CD4-positive, alpha-beta T cell treated with Interleukin-10 for 1 hour (primary cell): ENCODE measurements around the gene RPS26.
"Not testable (repeated sequence)": the region's sequence is repeated elsewhere in the genome, so short reads cannot be mapped to it uniquely, and the experiment has no call there.

ENCODE experiments used
- DNase-seq: peaks from one replicate; pipeline ENCODE4 v3.0.0-alpha.2; 2020

The RPS26 gene

GRCh38 chr12:56041552-56042429 lies at the start of gene RPS26:
TSS of gene RPS26 (plus strand) at chr12:56041918. CDS start at chr12:56042167, 249 bp downstream.
- DNase-seq: peak; percentile 98

DNA sequence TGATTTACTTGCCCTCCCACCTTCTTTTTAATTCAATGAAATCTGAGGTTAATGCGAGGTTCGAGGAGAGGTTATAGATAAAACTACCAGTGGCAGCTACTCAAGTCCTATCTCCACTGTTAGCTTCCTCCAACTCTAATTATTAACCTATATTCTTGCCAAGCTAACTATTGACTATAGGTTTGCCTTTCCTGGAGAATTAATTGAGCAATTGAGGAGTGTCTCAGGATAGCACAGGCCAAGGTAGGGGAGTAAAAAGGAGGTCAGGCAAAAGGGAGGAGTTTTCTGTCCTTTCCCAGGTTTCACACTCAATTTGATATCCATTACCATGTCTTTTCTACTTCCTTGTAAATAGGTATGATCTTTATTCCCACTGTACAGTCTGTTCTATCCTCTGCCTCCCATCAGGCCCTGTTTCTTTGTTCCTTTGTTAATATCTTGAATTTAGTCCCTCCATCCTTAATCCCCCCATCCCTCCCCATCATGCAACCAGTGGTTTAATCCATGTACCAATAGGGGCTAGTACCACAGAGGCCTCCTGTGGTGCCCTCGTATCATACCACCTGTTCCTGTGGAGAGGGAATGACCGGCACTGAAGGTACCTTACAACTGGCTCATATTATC lies 48.4 kb upstream of the RPS26 start:
- DNase-seq: no peak

DNA sequence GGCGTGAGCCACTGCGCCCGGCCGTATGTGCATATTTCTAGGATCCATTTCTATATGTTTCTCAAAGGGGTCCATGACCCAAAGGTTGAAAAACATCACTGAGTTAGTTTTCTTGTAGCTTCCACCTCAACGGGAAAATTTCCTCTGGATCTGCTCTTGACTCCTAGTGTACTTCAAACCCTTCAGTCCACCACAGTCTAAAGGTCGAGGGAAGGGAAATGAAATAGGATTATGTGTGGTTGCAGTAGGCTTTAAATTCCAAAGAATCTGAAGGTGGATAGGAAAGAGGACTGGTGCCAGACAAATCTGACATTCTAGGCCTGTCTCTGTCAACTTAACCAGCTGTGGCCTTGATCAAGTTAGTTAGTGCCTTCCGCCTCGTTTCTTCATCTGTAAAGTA lies 46.4 kb upstream of the RPS26 start:
- no peak for DNase-seq

GRCh38 chr12:55996201-55996714 lies 45.5 kb upstream of the RPS26 start:
- DNase-seq: peak; percentile 85

DNA sequence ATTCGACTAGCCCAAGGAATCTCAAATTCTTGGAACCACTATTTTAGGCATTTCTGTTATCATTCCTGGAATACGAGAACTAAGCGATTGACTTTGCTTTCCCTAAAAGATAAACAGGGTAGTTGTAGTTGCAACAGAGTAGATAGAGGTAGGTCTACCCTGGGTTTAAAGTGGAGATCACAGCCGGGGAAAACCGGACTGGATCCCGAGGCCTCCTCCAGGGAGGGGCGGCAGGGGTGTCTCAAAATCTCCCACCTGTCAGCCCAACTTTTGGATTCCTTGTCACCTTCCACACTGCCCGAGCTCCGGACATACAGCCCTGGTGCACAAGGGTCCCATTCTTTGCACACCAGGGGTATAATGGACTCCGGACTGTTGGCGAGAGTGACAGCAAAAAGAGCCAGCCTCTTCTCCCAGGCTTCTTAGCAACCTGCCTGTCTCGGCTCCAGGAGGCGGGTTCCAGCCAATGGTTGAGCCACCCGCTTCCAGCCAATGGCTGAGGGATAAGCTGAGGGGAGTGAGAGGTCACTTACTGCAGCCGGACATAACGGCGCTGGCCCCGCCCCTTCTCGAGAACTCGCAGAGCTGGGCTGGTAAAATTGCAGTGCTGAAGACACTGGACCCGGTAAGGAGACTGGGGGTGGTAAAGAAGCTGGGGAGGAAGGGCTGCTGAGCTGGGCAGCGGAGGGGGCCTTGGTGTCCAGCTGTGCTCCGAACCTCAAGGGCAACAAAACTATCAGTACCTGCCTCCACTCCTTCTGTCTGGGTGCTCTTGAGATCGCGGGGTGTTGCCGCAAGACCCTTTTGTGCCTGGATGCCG lies 44.8 kb upstream of the RPS26 start, which contains the start of gene SUOX:
TSS of gene SUOX (plus strand) at position 562 of the 820 bp plus-strand sequence. CDS start 4,946 bp downstream, outside the sequence.
- DNase-seq: peak; percentile 45

DNA sequence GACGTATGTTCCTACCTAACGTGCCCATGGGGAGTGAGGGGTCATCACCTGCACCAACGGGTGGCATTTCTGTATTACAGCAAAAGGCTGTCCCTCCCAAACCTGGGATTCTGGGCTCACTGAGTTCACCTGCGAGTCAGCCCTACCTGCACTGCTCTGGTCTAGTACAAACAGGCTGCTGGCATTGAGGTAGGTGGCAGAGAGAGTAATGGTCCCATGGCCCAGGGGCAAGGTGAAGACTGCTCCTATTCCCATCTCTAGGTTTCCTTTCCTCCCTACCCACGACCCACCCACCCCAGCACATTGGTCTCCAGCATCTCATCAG lies 44.2 kb upstream of the RPS26 start:
- no peak for DNase-seq

GRCh38 chr12:55999522-55999921 lies 42.2 kb upstream of the RPS26 start:
- peak; percentile 19 for DNase-seq

DNA sequence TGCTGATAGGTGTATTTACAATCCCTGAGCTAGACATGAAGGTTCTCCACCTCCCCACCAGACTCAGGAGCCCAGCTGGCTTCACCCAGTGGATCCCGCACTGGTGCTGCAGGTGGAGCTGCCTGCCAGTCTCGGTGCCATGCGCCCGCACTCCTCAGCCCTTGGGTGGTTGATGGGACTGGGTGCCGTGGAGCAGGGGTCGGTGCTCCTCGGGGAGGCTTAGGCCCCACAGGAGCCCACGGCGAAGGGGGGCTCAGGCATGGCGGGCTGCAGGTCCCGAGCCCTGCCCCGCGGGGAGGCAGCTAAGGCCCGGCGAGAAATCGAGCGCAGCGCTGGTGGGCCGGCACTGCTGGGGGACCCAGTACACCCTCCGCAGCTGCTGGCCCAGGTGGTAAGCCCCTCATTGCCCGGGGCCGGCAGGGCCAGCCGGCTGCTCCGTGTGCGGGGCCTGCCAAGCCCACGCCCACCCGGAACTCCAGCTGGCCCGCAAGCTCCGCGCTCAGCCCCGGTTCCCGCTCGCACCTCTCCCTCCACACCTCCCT lies 41.6 kb upstream of the RPS26 start:
- not testable (repeated sequence) for DNase-seq

DNA sequence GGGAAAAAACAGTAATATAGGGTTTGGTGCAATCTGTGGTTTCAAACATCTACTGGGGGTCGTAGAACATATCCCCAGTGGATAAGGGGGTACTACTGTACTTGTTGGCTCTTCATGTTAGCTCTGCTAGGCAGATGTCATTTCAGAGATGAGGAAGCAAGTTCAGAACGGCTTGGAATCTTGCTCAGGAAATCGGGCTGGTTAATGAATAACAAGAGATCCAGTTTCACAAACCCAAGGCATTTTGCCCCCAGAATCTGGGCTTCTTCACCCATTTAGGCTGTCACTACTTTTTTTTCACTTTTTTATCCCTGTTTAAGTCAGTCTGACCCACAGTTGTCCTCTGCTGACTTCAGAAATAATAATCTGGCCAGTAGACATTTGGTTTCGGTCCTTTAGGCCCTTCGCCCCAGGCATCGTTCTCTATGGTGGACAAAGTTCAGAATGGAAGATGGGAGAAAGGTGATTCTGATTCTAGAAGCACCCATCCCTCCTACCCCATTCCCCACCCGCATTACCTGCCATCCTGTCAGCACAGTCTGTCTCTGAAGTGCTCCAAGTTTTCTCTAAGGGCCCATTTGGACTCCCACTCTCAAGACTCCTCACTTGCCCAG lies 40.1 kb upstream of the RPS26 start:
- DNase-seq: no peak

DNA sequence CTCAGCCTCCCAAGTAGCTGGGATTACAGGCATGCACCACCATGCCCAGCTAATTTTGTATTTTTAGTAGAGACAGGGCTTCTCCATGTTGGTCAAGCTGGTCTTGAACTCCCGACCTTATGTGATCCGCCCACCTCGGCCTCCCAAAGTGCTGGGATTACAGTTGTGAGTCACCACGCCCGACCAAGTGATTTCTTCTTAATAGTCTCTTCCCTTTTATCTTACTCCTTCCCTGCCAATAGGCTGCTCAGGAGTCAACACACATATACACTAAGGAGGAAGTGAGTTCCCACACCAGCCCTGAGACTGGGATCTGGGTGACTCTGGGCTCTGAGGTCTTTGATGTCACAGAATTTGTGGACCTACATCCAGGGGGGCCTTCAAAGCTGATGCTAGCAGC lies 38.3 kb upstream of the RPS26 start:
- DNase-seq: not testable (repeated sequence)

- no peak for DNase-seq
These were observed 37.5 kb upstream of the RPS26 start for GRCh38 chr12:56004211-56004610.

- peak; percentile 71 for DNase-seq
These were observed 33.9 kb upstream of the RPS26 start for GRCh38 chr12:56007564-56008559.

DNA sequence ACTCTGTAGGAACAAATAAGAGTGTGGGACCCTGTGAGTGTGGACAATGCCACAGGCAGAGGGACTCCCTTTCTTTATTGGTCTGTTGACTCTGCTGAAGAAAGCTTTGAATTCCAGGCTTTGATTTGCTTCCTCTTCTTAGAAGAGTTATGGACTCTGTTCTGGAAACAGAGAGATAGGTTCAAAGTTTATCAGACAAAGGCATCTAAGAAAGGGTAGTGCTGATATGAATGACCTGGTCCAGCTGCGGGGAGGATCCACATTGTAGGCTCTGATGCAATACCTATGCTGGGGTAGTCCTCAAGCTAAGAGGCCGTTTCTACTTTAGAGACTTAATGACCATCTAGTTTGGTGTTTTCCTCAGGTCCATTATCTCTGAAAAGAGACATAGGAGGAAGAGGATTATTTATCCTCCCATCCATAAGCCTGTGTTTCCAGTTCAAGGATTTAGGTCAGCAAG lies 31.6 kb upstream of the RPS26 start:
- DNase-seq: no peak

DNA sequence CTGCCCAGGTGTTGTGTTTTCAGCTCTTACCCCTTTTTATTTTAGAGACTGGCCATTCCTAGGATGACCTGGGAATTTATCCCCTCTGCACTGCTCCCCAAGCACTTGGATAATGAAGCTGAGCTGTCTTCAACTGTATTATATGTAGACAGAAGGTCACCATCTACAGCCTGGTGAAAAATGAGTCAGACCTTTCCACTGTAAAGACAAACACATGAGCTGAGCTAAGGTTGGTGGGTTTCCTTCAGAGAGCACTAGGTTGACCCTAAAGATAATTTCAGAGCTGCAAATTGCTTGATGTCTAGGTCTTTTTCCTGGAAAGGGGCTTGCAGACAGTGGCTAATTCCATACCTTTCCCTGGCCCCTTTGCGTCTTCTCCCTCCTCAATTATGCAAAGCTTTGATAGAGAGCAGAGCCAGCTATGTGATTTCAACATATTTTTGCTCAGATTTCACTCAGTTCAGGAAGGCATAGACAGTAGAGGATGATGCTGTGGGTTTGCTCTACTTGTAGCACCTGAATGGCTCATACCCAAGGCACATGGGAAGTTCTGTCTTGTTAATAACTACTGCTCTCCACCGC lies 30.1 kb upstream of the RPS26 start:
- no peak for DNase-seq

- no peak for DNase-seq
These were observed 28.2 kb upstream of the RPS26 start for GRCh38 chr12:56013482-56013881.

GRCh38 chr12:56014205-56014604 lies 27.5 kb upstream of the RPS26 start:
- no peak for DNase-seq

GRCh38 chr12:56017181-56017580 lies 24.5 kb upstream of the RPS26 start:
- DNase-seq: no peak

DNA sequence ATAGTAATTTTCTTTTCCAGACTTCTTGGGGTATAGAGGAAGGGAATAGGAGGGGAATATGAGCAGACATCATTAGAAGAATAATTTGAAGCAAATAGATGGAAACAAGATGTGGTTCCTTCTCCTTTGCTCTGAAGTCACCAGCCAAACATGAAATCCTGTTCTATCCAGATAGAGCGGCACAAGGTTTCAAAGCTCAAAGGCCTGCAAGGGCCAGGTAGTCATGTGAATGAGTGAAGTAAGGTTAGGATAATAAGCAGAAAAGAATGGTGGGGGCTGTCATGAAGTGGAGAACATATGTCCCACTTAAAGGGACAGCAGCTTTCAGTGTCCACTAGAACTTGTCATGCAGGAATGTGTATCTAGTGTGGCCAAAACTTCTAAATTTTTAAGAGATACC lies 23.4 kb upstream of the RPS26 start:
- DNase-seq: no peak

DNA sequence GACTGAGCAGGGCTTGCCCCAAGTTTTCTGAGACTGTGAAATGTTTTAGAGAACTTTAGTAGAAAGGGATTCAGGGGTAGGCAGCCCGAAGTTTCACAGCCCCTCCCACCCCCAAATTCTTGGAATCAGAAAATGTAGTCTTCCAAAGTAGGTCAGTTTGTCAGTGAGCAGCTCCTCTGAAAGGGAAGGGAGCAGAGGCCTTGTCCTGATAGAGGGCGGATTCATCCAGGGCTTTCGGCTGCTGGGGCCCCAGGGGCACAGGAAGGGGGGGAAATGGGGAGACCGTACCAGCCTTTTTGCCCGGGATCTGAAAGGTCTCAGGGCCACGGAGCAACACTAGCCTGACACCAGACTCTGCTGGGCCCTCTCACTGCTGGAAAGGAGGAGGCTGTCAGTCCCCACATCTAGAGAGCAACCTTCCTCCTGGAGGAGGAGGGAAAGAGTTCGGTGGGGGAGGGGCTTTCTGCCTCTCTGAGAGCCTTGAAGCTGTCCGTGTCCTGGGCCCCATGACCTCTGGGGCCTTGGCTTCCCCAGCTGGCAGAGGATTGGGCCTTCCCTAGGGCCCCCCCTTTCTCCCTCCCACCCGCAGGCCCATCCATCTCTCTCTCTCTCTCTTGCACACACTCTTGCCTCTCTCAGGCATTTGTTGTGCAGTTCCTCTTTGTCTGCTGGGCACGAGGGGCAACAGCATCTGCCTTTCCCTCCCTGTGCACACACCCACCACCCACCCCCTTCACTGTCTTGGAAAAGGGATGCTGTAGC lies 21.1 kb upstream of the RPS26 start, which contains the start of gene IKZF4:
TSS of gene IKZF4 (plus strand) at position 621 of the 762 bp plus-strand sequence. CDS start 451 bp downstream, outside the sequence.
- DNase-seq: peak; percentile 32
